Keratinocyte (primary cell): ENCODE results near the gene OR2A5.

Source experiments
- EZH2 ChIP-seq: IDR thresholded peaks from one replicate; pipeline ENCODE4 v1.6.1; 2012; ENCODE audit warnings: inconsistent platforms, mild to moderate bottlenecking, low read length, moderate library complexity
- TF ChIP-seq, protein P1 (sequence below), 3 experiments: IDR thresholded peaks in 1 of 3; conservative IDR thresholded peaks in 1 of 3; optimal IDR thresholded peaks in 1 of 3; 2 replicates in 2 of 3; 3 replicates in 1 of 3; pipeline versions ENCODE3 to v1.5.1; 2011; ENCODE audit warnings: low read length in 3 of 3, mild to moderate bottlenecking in 3 of 3, moderate library complexity in 2 of 3, control low read depth in 1 of 3, inconsistent platforms in 1 of 3; ENCODE audit not compliant: insufficient read depth in 2 of 3; ENCODE audit errors: extremely low read depth in 1 of 3

DNA sequence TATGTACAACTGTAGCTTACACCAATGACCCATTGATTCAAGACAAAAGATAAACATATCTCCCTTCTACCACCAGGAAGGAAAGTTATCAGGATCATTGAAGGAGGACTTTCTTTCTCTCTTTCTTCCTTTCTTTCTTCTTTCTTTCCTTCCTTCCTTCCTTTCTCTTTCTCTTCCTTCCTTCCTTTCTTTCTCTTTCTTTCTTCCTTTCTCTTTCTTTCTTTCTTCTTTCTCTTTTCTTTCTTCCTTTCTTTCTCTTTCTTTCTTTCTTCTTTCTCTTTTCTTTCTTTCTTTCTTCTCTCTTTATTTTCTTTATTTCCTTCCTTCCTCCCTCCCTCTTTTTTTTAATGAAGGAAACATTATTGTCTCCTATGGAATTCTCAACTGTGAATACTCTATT, 50.0 kb downstream of the OR2A5 start:
- TF ChIP-seq, protein P1, sequence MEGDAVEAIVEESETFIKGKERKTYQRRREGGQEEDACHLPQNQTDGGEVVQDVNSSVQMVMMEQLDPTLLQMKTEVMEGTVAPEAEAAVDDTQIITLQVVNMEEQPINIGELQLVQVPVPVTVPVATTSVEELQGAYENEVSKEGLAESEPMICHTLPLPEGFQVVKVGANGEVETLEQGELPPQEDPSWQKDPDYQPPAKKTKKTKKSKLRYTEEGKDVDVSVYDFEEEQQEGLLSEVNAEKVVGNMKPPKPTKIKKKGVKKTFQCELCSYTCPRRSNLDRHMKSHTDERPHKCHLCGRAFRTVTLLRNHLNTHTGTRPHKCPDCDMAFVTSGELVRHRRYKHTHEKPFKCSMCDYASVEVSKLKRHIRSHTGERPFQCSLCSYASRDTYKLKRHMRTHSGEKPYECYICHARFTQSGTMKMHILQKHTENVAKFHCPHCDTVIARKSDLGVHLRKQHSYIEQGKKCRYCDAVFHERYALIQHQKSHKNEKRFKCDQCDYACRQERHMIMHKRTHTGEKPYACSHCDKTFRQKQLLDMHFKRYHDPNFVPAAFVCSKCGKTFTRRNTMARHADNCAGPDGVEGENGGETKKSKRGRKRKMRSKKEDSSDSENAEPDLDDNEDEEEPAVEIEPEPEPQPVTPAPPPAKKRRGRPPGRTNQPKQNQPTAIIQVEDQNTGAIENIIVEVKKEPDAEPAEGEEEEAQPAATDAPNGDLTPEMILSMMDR (optimal IDR thresholded peaks at IDR 0.05 in 1 of 3, IDR thresholded peaks at IDR 0.05 in 1 of 3, conservative IDR thresholded peaks at IDR 0.05 in 1 of 3; ENCODE audit: extremely low read depth in 1 of 3, insufficient read depth in 2 of 3, low read length in 3 of 3) = no peak
- TF ChIP-seq EZH2 = no peak
